ENCODE measurements around the gene SYNDIG1. TPM values are rescaled to one million over a fixed set of nuclear protein-coding genes. Genes with fewer than 3 reads are reported as not detected.

Gene SYNDIG1
- total RNA-seq, 1 donor from 2014 or later: 5.6 TPM

GRCh38 chr20:24676978-24677370, 207.5 kb downstream of the SYNDIG1 start:
- peaks cover 31% of the 10 kb centered on the region for H3K4me1 Mint-ChIP-seq (ENCODE audit: low read depth)
- TF ChIP-seq, protein P1, sequence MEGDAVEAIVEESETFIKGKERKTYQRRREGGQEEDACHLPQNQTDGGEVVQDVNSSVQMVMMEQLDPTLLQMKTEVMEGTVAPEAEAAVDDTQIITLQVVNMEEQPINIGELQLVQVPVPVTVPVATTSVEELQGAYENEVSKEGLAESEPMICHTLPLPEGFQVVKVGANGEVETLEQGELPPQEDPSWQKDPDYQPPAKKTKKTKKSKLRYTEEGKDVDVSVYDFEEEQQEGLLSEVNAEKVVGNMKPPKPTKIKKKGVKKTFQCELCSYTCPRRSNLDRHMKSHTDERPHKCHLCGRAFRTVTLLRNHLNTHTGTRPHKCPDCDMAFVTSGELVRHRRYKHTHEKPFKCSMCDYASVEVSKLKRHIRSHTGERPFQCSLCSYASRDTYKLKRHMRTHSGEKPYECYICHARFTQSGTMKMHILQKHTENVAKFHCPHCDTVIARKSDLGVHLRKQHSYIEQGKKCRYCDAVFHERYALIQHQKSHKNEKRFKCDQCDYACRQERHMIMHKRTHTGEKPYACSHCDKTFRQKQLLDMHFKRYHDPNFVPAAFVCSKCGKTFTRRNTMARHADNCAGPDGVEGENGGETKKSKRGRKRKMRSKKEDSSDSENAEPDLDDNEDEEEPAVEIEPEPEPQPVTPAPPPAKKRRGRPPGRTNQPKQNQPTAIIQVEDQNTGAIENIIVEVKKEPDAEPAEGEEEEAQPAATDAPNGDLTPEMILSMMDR (IDR thresholded peaks at IDR 0.05): no peak
- H3K27me3 Mint-ChIP-seq (ENCODE audit: low read depth): no peaks in the 10 kb centered on the region
- no peak overlapping the region for H3K4me3 Mint-ChIP-seq (ENCODE audit: unreplicated experiment)
- no peaks in the 10 kb centered on the region for H3K36me3 Mint-ChIP-seq (ENCODE audit: low read depth)
- H3K27ac Mint-ChIP-seq (ENCODE audit: unreplicated experiment): no peak overlapping the region
- DNase-seq (ENCODE audit: low spot score): peak; percentile 20
- H3K9me3 Mint-ChIP-seq (ENCODE audit: low read depth): no peaks in the 10 kb centered on the region

- Mint-ChIP-seq H3K9me3 (ENCODE audit: low read depth) (no peaks in the 10 kb centered on the region), H3K4me3 (ENCODE audit: unreplicated experiment) (no peak overlapping the region), H3K36me3 (ENCODE audit: low read depth) (no peaks in the 10 kb centered on the region), H3K27me3 (ENCODE audit: low read depth) (no peaks in the 10 kb centered on the region), H3K4me1 (ENCODE audit: low read depth) (peaks cover 23% of the 10 kb centered on the region), H3K27ac (ENCODE audit: unreplicated experiment) (no peak overlapping the region)
- peak; percentile 48 for DNase-seq (ENCODE audit: low spot score)
- TF ChIP-seq, protein P1 (IDR thresholded peaks at IDR 0.05): no peak
Observed at GRCh38 chr20:24677626-24678315, 208.3 kb downstream of the SYNDIG1 start.

DNA sequence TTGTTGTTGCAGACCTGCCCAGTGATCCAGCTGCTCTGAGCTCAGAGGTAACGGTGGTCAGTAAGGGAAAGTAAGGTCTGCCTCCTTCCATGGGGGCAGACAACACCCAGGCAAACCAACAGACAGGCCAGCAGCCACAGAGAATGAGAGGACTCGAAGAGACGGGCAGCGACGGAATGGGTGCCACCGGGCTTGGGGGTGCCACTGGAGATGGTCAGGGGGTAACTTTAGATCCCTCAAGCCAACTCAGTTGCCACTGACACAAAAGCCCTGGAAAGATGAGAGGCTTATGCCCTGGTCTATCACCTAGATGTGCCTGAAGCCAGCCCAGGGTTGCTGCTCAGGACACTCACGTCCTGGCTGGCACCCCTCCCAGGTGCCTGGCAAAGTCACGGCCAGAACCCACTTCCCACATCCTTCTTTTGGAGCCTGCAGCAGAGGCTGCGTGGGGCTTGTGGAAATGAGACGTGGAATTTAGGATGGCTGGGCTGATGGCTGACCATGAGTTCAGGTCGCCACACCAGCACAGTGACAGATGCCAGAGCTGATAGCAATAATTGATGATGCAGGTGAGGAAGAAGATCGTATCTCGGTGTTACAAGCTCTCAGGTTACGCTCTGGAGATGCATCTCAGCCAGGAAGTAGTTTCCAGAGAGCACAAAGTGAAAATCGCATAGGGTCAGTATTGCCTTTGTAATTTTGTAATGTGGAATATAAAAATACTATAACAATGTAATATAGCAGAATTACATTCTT, 209.1 kb downstream of the SYNDIG1 start:
- H3K27ac Mint-ChIP-seq (ENCODE audit: unreplicated experiment): no peak overlapping the region
- no peak overlapping the region for H3K4me3 Mint-ChIP-seq (ENCODE audit: unreplicated experiment)
- H3K36me3 Mint-ChIP-seq (ENCODE audit: low read depth): no peaks in the 10 kb centered on the region
- TF ChIP-seq, protein P1 (IDR thresholded peaks at IDR 0.05): no peak
- no peaks in the 10 kb centered on the region for H3K27me3 Mint-ChIP-seq (ENCODE audit: low read depth)
- peaks cover 15% of the 10 kb centered on the region for H3K4me1 Mint-ChIP-seq (ENCODE audit: low read depth)
- DNase-seq (ENCODE audit: low spot score): peak; percentile 46
- no peaks in the 10 kb centered on the region for H3K9me3 Mint-ChIP-seq (ENCODE audit: low read depth)

DNA sequence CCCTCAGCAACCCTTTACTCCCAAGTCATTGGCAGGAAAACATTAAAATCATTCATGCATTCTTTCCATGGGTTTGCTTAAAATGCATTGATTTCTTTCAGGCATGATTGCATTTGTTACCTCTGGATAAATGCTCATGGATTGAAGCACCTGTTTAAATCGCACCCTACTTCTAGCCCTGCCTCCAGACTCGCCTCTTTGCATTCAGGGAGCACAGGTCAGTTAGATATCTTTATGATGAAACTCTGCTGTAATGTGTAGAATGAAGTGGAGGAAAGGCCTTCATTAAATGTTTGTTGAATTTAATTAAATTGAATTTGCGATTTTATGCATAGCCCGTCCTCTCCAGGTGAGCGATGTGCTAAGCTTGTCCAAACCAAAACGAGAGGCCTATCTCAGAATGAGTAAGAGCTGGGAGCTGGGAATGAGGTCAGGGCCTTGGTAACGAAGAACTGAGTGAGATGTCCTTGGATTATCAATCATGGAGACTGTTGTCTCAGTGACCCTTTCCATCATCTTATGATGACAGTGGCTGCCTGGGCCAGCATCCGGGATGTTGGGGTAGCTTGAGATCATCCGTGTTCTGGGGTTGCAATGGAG, 210.1 kb downstream of the SYNDIG1 start:
- TF ChIP-seq, protein P1 (IDR thresholded peaks at IDR 0.05): no peak
- Mint-ChIP-seq H3K27me3 (ENCODE audit: low read depth) (peaks cover 1% of the 10 kb centered on the region), H3K4me1 (ENCODE audit: low read depth) (peaks cover 6% of the 10 kb centered on the region), H3K4me3 (ENCODE audit: unreplicated experiment) (no peak overlapping the region), H3K36me3 (ENCODE audit: low read depth) (no peaks in the 10 kb centered on the region), H3K9me3 (ENCODE audit: low read depth) (no peaks in the 10 kb centered on the region), H3K27ac (ENCODE audit: unreplicated experiment) (no peak overlapping the region)
- DNase-seq (ENCODE audit: low spot score): peak; percentile 22
